HUDEP-2 (cell line): ENCODE data around the gene NUMBL.
A peak's percentile ranks its signal among the peaks of the same experiment; 100 is the strongest.
"Not testable (repeated sequence)": the region's sequence is repeated elsewhere in the genome, so short reads cannot be mapped to it uniquely, and the experiment has no call there.

Source experiments
- DNase-seq, 76 experiments: peaks; one replicate each; lab custom pipeline; 2025; ENCODE audit not compliant: unreplicated experiment in 76 of 76; lab: John Stamatoyannopoulos, UW

The NUMBL gene

DNA sequence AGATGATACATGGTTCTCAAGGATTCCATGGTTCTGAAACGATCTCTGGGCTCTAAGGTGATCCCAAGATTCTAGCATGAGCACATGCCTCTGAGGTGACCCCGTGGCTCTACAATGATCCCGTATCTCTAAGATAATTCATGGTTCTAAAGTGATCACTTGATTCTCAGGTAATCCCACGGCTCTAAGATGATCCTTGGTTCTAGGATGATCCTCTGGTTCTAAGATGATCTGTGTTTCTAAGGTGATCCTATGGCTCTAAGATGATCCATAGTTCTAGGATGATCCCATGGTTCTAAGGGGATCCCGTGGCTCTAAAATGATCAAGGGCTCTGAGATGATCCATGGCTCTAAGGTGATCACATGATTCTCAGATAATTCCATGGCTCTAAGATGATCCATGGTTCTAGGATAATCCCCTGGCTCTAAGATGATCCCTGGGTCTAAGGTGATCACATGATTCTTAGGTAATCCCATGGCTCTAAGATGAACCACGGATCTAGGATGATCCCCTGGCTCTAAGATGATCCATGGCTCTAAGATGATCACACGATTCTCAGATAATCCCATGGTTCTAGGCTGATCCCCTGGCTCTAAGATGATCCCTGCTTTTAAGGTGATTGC lies 21.3 kb downstream of the NUMBL start:
- no peak for DNase-seq

DNA sequence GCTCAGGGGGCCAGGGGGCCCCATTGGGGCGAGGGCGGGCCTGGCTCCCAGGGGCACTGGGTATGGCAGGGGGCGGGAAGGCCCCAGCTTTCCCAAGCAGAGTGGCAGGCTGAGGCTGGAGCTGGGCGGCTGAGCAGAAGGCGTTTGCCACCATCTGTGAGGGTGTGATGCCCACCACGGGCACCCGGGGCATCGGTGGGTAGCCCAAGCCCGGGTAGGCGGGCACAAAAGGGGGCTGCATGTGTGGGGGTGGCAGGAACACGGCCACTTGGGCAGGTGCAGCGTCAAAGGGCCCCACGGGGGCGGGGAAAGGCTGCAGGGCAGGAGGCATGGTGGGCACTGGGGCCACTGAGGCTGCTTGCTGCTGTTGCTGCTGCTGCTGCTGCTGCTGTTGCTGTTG lies 22.8 kb downstream of the NUMBL start:
- no peak for DNase-seq

DNA sequence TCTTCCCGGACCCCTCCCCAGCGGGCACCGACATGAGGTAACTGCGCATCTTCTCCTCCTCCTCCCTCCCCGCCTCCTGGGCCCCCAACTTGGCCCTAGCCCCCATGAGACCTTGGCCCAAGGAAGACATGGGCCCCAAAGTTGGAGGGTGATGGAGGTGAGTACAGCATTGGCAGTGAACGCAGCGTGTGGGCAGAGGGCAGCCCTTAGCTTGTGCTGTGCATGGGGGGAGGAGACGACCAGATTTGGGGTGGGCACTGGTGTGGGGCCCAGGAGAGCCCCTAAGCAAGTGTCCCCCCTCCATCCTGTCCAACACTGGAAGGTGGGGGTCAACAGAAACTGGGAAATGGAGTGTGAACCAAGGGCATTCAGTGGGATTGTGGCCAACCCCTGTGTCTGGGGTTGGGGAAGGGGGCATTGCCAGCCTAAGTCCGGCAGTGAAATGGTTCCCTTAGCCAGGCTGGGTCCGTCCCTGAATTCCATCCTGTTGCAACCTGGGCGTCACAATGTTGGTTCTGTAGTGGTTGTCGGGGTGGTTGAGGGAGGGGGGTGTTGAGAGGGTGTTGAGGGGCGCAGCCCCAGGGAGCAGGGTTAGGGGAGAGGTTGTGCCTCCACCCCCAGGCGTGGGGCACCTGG lies 23.5 kb downstream of the NUMBL start:
- no peak for DNase-seq

DNA sequence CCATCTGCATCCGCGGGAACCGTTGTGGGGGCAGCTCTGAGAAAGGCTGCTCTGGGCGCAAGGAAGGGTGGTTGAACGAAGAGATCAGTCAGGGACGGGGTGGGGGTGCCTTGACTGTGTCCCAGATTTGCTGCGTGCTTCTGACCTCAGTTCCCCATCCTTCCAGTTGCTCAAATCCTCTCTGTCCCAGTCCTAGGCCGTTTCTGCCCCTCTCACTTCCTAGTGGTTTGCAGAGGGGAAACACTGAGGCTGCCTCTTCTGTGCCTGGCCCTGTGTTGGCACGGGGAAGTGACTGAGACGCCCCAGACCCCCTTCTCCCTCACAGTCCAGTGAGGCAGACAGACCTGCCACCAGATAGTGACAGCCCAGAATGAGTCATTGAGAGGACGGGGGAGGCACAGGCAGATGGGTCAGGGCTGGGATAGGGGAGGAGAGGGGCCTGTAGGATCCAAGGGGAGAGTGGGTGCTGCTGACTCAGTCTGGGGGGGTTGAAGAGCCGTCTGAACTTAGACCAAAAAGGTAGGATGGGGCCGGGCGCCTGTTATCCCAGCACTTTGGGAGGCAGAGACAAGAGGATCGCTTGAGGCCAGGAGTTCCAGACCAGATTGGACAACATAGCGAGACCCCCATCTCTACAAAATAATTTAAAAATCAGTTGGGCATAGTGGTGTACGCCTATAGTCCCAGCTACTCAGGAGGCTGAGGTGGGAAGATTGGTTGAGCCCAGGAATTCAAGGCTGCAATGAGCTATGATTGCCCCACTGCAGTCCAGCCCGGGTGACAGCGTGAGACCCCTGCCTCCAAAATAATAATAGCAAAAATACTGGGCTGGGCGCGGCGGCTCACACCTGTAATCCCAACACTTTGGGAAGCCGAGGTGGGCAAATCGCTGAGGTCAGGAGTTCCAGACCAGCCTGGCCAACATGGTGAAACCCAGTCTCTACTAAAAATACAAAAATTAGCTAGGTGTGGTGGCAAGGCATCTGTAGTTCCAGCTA lies 26.5 kb downstream of the NUMBL start:
- DNase-seq, result peak in 41 of 76 experiments; percentile 7 to 73 (median 42)

DNA sequence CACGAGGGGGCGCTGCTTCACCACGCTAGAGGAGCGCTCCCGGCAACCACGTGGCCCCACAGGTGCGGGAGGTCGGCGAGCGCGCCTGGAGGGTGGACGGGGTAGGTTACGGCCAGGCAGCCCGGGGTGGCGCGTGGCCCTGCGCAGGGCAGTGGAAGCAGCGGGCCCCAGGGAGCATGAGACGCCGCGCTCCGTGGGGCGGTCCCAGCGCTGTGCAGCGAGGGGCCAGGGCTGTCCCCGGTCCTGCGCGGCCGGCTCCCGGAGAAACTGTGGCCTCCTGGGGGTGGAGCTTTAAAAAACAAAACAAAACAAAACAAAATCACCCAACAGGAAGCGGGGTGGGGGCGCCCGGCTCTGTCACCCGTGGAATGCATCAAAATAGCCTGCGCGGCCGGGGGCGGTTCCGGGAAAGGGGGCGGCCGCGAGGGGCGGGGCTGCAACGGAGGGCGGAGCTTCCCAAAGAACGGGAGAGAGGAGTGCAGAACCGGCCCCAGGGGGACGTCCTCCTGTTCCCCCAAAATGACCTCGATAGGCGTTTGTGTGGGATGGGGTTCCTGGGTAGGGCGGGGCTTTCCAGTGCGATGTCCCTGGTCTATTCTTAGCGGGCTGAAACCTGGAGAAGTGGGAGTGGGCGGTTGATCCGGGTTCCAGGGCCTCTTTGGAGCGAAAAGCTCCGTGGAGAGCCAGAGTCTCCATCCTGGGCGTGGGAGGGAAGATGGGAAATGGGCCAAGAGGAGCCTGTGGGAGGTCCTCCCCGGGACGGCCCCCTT lies 27.3 kb downstream of the NUMBL start:
- peak in 72 of 76 experiments; percentile 40 to 94 (median 85) for DNase-seq

DNA sequence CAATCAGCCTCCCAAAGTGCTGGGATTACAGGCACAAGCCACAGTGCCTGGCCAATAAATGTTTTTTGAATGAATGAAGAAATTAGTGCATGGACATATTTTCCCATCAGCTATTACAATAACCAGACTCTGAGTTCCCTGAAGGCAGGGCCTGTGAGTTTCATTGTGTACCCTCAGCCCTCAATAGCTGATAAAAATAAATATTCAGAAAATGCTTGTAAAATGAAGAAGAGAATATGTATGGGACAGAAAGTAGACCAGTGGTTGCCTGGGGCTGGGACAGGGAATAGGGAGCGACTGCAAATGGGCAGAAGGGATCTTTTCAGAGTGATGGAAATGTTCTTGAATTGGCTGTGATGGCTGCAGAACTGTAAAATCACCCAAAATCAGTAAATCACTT lies 28.8 kb downstream of the NUMBL start:
- DNase-seq, result no peak

DNA sequence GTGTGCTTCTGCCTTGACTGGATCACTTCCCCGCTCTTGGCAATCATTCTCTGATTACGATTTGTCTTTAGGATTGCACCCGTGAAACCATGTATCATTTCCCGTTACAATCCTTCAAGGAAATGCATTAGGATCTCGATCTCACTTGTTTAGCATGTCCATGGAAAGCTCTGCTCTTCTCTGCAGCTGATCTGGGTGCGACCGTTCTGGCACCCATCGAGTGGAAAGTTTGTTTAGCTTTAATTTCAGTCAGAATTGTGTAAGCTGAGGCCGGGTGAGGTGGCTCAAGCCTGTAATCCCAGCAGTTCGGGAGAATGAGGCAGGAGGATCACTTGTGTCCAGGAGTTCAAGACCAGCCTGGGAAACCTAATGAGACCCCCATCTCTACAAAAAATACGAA lies 30.9 kb downstream of the NUMBL start:
- no peak for DNase-seq

DNA sequence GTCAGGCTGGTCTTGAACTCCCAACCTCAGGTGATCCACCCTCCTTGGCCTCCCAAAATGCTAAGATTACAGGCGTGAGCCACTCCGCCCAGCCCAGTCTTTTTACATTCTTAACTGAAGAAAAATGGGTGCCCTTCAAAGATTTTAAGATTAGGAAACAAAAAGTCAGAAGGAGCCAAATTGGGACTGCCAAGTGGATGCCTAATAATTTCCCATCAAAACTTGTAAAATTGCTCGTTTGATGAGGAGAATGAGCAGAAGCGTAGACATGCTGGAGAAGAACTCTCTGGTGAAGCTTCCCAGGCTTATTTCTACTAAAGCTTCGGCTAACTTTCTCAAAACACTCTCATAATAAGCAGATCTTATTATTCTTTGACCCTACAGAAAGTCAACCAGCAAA lies 31.3 kb downstream of the NUMBL start:
- no peak for DNase-seq

DNA sequence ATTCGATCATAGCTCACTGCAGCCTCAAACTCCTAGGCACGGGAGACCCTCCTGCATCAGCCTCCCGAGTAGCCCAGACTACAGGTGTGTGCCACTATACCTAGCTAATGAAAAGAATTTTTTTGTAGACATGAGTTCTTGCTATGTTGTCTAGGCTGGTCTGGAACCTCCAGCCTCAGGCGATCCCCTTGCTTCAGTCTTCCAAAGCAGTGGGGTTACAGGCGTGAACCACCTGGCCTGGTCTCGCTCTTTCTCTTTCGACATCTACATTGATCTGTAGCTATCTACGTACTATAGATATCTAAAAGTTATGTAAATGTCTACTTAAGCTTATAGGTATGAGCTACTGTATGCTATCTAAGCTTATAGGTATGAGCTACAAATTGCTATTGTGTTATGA lies 32.4 kb downstream of the NUMBL start:
- DNase-seq, result no peak

DNA sequence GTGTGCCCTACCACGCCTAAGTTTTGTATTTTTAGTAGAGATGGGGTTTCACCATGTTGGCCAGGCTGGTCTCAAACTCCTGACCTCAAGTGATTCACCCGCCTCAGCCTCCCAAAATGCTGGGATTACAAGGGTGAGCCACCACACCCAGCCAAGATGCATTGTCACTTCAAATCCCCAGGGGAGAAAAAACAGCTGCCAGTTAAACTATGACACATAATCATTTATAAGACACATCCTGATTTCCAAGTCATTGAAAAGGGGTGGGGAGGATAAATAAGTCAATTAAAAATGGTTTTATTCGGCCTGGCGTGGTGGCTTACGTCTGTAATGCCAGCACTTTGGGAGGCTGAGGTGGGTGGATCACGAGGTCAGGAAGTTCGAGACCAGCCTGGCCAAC lies 34.8 kb downstream of the NUMBL start:
- DNase-seq, result not testable (repeated sequence)

DNA sequence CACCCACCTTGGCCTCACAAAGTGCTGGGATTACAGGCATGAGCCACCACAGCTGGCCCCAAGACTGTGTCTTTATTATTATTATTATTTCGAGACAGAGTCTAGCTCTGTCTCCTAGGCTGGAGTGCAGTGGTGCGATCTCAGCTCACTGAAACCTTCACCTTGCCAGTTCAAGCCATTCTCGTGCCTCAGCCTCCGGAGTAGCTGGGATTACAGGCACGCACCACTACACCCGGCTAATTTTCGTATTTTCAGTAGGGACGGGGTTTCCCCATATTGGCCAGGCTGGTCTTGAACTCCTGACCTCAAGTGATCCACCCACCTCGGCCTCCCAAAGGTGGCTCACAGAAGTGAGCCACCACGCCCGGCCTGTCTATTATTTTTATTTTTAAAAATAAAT lies 38.1 kb downstream of the NUMBL start:
- not testable (repeated sequence) for DNase-seq

DNA sequence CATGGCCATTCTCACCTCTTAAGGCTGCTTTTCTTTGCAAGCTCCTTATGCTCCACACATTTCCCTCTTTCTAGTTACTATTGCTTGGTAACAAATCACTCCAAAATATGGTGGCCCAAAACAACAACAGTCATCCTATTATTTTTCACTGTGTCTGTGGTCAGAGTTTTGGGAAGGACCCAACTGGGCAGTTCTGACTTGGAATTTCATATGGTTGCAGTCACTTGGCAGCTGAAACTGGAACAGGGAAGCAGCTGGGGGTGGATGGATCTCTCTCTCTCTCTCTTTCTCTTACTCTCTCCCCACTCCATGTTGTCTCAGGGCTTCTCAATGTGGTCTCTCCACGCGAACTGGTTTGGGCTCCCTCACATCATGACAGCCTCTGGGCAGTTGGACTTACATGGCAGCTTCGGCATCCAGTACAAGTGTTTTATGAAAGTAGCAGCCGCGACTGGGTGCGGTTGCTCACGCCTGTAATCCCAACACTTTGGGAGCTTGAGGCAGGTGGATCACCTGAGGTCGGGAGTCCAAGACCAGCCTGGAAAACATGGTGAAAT lies 39.6 kb downstream of the NUMBL start:
- DNase-seq, result no peak

DNA sequence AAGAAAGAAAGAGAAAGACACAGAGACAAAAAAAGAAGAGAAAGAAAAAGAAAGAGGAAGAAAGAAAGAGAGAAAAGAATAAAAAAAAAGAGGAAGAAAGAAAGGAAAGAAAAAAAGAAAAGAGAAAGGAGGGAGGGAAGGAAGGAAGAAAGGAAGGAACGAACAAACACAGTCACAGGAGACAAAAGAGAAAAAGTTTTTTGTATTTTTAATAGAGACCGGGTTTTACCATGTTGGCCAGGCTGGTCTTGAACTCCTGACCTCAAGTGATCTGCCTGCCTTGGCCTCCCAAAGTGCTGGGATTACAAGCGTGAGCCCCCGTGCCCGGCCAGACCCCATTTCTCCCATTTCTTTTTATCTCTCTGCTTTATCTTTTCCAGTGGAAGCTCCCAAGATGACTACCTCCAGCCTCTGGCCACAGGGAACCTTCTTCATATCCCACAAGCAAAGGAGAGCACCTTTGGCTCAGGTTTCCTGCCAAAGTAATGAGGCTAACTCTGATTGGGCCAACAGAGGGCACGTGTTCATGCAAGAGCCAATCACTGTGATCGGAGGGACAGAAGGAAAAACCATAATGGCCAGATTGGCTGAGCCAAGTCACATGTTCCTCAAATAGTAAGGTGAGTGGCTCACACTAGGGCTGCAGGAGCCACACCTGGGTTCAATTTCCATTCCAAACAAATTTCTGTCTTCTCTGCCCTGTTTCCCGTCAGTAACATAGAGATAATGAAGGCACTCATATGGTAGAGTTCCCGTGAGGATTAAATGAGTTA lies 40.4 kb downstream of the NUMBL start:
- not testable (repeated sequence) for DNase-seq

DNA sequence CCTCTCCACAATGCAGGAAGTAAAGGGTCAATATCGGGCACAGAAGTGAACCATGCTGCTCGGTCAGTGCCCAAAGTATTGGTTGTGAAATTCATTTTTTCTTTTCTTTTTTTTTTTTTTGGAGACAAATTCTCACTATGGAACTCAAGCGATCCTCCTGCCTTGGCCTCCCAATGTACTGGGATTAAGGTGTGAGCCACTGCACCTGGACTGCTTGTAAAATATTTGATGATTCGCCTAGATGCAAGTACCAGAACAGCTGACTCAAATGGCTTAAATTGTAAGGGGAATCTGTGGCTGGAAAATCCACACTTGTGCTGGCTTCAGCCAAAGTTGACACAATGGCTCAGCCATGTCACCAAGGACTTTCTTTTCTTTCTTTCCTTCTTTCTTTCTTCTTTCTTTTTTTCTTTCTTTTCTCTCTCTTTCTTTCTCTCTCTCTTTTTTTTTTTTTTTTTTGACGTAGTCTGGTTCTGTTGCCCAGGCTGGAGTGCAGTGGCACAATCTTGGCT lies 43.7 kb downstream of the NUMBL start:
- DNase-seq, result no peak

DNA sequence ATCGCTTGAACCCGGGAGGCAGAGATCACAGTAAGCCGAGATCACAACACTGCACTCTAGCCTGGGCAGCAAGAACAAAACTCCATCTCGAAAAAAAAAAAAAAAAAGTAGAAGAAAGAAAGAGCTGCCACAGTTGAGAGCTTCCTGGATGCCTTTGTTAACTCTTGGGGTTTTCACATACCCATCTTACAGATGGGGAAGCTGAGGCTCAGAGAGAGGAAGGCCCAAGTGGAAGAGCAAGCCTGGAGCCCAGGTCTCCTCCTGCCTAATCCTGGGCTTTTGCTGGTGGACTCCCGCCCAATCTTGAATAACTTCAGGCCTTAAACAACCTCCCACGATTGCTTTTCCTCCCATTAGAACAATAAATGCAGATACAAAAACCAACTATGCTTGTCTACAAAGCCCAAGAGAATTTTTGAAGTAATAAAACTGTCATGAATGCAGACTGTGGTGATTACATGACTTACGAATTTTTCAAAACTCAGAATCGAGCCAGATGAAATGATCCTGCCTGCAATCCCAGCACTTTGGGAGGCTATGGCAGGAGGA lies 47.6 kb downstream of the NUMBL start:
- DNase-seq, result no peak

DNA sequence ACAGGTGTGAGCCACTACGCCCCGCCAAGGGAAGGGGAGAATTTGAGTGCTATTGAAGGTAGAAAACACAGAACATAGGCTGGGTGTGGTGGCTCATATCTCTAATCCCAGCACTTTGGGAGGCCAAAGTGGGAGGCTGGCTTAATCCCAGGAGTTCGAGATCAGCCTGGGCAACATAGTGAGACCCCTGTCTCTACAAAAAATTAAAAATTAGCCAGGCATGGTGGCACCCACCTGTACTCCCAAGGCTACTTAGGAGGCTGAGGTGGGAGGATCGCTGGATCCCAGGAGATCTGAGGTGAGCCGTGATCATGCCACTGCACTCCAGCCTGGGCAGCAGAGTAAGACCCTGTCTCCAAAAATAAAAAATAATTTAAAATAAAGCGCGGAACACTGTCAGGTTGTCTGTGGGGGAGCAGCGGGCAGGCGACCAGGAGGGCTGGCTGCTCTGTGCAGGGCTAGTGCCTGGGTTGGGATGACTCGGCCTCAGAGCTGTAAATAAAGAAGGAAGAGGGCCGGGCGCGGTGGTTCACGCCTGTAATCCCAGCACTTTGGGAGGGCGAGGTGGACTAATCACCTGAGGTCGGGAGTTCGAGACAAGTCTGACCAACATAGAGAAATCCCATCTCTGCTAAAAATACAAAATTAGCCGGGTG lies 48.3 kb downstream of the NUMBL start:
- no peak for DNase-seq

DNA sequence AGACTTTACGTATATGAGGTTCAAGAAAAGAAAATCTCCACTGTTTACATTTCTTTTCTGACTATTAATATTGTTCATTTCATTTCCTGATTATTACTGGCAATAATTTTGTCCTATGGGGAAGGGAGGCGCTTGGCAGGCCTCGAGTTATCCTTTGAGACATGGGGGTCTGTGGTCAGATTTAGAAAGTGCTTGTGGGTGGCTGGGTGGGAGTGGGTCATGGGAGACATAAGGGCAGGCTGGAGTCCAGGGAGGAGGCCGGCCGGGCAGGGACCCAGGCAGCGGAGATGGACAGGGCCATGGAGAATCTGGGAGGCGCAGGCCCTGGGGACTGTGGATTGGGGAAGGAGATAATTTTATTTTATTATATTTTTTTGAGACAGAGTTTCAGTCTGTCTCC lies 49.2 kb downstream of the NUMBL start:
- no peak for DNase-seq

DNA sequence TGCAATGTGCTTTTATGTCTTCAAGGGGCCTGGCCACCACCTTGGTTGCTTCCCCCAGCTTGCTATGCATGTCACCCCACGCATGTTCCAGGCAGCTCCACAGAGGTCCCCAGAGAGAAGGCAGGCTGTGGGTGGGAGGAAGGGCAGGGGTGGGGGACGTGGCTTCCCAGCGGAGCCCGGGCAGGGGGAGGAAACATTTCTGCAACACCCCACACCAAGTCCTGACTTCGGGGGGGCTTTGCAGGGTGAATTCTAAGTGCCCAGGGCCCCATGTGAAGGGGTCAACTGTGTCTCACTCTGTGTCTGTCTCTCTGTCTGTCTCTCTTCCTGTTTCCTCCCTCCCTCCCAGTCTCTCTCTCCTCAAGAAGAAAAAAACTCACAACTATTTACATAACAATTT lies 49.7 kb downstream of the NUMBL start:
- peak in 1 of 76 experiments; percentile 7 for DNase-seq

DNA sequence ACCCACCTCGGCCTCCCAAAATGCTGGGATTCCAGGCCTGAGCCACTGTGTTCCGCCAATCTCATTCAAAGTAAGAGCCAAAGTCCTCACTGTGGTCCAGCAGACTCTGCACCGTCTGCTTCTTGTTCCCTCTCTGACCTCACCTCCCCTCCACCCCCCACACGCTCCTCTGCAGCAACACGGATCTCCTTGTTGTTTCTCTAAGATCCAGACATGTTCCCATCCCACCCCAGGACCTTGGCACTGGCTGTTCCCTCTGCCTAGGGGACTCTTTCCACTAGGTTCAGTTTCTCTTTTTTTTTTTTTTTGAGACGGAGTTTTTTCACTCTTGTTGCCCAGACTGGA lies 50.8 kb downstream of the NUMBL start:
- no peak for DNase-seq
